ENCODE results near the gene DGKZ.

Gene DGKZ

DNA sequence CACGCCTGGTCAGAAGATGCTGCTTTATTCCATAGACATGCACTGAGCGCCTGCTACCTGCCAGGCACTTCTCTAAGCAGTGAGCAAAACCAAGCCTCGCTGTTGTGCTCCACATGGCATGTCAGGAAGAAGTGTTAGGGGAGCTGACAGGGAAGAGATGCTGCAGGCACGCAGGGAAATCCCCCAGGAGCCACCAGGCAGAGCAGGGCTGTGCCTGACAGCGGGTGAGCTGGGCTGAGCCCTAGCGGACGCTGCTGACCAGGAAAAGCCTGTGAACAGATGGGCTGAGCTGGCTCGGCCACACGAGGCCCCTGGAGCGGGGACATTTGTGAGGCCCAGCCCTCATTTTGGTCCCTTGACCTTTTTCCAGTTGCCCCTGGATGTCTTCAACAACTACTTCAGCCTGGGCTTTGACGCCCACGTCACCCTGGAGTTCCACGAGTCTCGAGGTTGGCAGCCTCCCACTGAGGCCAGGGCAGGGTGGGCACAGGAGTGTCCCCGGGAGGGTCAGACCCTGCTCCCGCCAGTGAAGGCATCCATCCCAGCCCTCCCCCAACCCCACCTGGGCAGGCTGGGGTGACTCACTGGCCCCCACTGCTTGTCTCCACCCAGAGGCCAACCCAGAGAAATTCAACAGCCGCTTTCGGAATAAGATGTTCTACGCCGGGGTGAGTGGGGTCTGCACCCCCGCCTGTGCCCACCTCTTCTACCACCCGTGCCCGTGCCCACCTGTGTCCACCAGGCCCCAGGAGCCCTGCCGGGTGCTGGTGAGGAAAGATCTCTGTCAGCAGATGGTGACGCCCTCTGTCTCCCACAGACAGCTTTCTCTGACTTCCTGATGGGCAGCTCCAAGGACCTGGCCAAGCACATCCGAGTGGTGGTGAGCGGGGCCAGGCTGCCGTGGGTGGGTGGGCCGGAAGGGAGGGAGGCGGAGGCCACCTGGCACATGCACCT is 26.8 kb downstream of the DGKZ start:
- TF ChIP-seq POLR2A (IDR thresholded peaks at IDR 0.05; ENCODE audit: extremely low read depth, insufficient read length) (no peak), MYC (IDR thresholded peaks at IDR 0.05; ENCODE audit: low read depth, low read length) (no peak)
- TF ChIP-seq, protein P1, sequence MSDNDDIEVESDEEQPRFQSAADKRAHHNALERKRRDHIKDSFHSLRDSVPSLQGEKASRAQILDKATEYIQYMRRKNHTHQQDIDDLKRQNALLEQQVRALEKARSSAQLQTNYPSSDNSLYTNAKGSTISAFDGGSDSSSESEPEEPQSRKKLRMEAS (IDR thresholded peaks at IDR 0.05; ENCODE audit: low read depth, low read length): no peak
- TF ChIP-seq, protein P2, sequence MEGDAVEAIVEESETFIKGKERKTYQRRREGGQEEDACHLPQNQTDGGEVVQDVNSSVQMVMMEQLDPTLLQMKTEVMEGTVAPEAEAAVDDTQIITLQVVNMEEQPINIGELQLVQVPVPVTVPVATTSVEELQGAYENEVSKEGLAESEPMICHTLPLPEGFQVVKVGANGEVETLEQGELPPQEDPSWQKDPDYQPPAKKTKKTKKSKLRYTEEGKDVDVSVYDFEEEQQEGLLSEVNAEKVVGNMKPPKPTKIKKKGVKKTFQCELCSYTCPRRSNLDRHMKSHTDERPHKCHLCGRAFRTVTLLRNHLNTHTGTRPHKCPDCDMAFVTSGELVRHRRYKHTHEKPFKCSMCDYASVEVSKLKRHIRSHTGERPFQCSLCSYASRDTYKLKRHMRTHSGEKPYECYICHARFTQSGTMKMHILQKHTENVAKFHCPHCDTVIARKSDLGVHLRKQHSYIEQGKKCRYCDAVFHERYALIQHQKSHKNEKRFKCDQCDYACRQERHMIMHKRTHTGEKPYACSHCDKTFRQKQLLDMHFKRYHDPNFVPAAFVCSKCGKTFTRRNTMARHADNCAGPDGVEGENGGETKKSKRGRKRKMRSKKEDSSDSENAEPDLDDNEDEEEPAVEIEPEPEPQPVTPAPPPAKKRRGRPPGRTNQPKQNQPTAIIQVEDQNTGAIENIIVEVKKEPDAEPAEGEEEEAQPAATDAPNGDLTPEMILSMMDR (IDR thresholded peaks at IDR 0.05; ENCODE audit: low read depth, low read length): no peak
- no peak overlapping the region for H3K4me3 ChIP-seq (ENCODE audit: low read depth, low read length)
- no peak for DNase-seq (ENCODE audit: low read depth)

DNA sequence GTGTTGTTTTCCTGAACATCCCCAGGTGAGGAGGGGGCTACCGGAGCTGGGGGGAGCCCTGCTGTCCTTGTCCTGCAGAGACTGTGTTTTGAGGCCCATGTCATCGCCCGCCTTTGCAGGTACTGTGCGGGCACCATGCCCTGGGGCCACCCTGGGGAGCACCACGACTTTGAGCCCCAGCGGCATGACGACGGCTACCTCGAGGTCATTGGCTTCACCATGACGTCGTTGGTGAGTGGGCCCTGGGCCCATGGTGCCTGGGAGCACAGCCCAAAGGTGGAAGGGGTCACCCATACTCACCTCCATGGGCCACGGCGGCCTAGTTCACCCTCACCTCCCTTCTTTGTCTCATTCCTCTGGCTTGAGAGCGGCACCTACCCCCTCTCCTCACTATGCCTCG is 27.6 kb downstream of the DGKZ start:
- DNase-seq (ENCODE audit: low read depth): no peak
- TF ChIP-seq MYC (IDR thresholded peaks at IDR 0.05; ENCODE audit: low read depth, low read length): no peak
- TF ChIP-seq POLR2A (IDR thresholded peaks at IDR 0.05; ENCODE audit: extremely low read depth, insufficient read length): no peak
- TF ChIP-seq, protein P1 (IDR thresholded peaks at IDR 0.05; ENCODE audit: low read depth, low read length): no peak
- TF ChIP-seq, protein P2 (IDR thresholded peaks at IDR 0.05; ENCODE audit: low read depth, low read length): no peak
- H3K4me3 ChIP-seq (ENCODE audit: low read depth, low read length): no peak overlapping the region

DNA sequence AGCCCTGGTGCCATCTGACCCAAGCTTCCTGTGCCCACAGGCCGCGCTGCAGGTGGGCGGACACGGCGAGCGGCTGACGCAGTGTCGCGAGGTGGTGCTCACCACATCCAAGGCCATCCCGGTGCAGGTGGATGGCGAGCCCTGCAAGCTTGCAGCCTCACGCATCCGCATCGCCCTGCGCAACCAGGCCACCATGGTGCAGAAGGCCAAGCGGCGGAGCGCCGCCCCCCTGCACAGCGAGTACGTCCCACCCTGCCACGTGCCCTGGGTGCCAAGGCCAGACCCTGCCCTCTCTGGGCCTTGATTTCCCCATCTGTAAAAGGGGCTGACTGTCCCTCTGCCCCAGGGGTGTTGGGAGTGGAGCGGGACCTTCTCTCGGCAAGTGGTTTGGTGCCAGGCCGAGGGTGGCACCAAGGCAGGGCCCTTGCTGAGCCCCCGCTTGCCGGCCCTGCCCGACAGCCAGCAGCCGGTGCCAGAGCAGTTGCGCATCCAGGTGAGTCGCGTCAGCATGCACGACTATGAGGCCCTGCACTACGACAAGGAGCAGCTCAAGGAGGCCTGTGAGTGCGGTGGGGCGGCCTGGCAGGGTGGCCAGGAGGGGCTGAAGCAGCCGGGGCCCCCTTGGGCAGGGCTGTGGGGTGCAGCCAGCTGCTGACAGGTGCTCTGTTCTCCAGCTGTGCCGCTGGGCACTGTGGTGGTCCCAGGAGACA is 28.3 kb downstream of the DGKZ start:
- TF ChIP-seq MYC (IDR thresholded peaks at IDR 0.05; ENCODE audit: low read depth, low read length): no peak
- no peak overlapping the region for H3K4me3 ChIP-seq (ENCODE audit: low read depth, low read length)
- DNase-seq (ENCODE audit: low read depth): no peak

DNA sequence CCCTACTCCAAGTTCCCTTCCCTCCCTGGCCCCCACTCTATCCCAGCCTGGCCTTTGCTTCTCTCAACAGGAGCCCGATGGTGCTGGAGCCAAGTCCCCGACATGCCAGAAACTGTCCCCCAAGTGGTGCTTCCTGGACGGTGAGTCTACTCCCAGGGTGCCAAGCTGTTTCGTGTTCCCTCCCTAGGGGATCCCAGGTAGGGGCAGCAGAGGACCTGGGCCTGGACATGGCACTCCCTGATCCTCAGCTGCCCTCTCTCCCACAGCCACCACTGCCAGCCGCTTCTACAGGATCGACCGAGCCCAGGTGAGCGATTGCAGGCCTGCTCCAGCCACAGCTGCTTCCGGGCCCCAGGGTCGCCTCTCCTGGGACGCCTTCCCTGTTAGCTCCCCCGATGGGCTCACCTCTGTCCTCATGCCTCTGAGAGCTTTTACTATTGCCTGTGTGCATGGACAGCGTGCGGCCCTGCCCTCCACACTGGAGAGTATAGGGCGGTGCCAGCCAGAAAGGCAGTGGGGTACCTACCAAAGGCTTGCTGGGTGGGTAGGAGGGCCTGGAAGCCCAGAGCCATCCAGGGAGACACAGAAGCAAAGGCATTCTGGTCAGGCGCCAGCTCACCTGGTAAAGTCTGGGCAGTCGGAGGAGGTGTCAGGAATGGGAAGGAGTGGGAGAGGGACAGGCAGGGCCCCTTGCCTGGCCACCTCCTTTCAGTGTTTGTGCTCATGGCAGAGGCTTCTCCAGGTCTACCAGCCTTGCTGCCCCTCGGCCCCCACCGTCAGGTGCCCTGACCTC is 29.2 kb downstream of the DGKZ start:
- DNase-seq (ENCODE audit: low read depth): no peak
- no peak overlapping the region for H3K4me3 ChIP-seq (ENCODE audit: low read depth, low read length)
- TF ChIP-seq POLR2A (IDR thresholded peaks at IDR 0.05; ENCODE audit: extremely low read depth, insufficient read length) (no peak), MYC (IDR thresholded peaks at IDR 0.05; ENCODE audit: low read depth, low read length) (no peak)
- TF ChIP-seq, protein P1 (IDR thresholded peaks at IDR 0.05; ENCODE audit: low read depth, low read length): no peak
- TF ChIP-seq, protein P2 (IDR thresholded peaks at IDR 0.05; ENCODE audit: low read depth, low read length): no peak

DNA sequence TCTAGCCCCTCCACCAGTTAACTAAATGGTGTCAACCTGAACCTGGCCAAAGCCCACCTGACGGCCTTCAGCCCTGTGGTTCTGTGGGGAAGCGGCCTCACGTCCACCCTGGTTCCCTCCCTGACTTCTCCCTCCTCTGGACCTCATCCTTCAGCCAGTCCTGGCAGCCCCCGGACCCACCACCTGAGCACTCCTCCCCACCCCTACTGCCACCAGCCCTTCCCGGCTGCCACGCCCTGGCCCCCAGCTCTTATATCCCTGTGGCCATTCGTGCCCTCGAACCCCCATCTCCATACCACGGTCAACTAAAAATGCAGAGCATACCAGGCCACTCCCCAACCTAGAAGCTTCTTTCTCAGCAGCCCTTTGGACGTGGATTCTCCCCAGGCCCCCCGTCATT is 30.0 kb downstream of the DGKZ start:
- TF ChIP-seq, protein P2 (IDR thresholded peaks at IDR 0.05; ENCODE audit: low read depth, low read length): no peak
- TF ChIP-seq MYC (IDR thresholded peaks at IDR 0.05; ENCODE audit: low read depth, low read length): no peak
- TF ChIP-seq POLR2A (IDR thresholded peaks at IDR 0.05; ENCODE audit: extremely low read depth, insufficient read length): no peak
- TF ChIP-seq, protein P1 (IDR thresholded peaks at IDR 0.05; ENCODE audit: low read depth, low read length): no peak

More for the DNA sequence above, 30.0 kb downstream of the DGKZ start:
- no peak overlapping the region for H3K4me3 ChIP-seq (ENCODE audit: low read depth, low read length)
- DNase-seq (ENCODE audit: low read depth): no peak
